DMS53 treated with DMSO at 0.1 percent for 48 hours (cell line): ENCODE data around the gene XAB2.
"Not testable (repeated sequence)": the region's sequence is repeated elsewhere in the genome, so short reads cannot be mapped to it uniquely, and the experiment has no call there.

Experiments used
- DNase-seq: peaks from one replicate; lab custom pipeline; 2025; ENCODE audit not compliant: unreplicated experiment; lab: John Stamatoyannopoulos, UW

The XAB2 gene

DNA sequence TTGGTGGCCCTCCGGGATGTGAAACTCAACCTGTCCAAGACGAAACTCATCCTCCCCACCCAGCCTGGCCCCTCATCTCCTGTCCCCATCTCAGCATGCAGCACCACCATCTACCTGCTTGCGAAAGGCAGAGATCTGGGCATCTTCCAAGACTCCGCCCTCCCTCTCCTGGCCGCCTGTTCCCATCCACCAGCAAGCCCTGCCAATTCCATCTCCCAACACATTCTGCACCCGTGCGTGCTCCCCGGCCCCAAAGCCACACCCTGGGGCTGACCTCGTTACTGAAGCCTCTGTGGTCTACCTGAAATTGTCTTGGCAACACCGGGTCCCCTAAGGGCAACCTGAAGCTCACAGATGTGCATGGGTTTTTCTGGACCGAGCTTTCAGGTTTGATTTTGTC, 46.9 kb downstream of the XAB2 start:
- DNase-seq = no peak

DNA sequence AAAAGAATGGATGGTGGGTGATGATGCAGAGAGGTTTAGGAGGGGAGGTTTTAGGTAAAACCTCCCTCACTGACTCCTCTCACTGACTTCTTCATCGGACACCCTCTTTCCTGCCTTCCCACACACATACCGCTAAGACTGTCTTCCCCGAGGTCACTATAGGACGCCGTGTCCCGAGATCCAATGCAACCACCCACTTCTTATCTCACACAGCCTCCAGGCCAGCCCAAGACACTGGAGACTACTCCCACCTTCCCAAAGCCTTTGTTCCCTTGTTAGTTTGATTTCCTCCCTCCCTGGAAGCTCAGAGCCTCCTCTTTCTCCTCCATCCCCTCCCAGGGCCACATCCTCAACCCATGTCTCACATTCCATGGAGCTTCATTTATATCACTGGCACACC, 50.2 kb downstream of the XAB2 start:
- DNase-seq = no peak

DNA sequence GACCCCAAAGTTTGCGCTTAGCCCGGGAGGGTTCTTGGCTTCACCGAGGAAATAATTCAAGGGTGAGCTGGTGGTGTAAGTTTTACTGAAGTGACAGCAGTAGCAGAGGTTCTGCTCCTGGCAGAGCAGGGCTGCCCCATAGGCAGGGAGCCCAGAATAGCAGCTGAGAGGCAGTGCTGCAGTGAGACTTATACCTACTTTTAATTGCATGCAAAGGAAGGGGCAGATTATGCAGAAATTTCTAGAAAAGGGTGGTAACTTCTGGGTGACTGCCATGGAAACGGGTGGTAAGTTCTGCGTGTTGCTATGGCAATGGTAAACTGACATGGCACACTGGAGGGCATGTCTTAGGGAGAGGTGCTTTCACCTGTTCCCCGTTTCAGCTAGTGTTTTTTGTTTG, 51.2 kb downstream of the XAB2 start:
- no peak for DNase-seq

DNA sequence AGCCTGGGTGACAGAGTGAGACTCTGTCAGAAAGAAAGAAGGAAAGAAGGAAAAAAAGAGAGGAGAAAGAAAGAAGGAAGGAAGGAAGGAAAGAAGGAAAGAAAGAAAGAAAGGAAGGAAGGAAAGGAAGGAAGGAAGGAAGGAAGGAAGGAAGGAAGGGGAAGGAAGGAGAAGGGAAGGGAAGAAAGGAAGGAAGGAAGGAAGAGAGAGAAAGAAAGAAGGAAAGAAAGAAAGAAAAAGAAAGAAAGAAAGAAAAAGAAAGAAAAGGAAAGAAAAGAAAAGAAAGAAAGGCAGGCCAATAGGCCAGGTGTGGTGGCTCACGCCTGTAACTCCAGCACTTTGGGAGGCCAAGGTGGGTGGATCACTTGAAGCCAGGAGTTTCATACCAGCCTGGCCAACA, 51.9 kb downstream of the XAB2 start:
- DNase-seq = not testable (repeated sequence)

DNA sequence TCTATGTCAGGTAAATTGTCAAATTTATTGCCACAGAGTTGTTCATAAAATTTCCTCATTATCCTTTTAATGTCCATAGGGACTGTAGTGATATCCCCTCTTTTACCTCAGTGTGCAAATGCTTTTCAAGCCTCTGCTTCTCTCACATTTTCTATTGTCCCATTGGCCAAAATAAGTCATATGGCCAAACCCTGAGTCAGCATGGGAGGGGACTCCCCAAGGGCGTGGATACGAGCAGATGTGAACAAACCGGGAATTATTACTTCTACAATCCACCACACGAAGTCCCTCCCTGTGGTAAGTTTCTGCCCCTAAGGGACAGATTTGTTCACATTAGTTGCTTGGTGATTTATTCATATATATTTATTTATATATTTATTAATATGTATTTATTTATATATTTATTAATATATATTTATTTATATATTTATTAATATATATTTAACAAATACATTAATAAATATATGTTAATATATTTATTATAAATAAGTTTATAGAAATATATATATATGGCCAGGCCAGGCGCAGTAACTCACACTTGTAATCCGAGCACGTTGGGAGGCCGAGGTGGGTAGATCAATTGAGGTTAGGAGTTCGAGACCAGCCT, 53.8 kb downstream of the XAB2 start:
- no peak for DNase-seq

DNA sequence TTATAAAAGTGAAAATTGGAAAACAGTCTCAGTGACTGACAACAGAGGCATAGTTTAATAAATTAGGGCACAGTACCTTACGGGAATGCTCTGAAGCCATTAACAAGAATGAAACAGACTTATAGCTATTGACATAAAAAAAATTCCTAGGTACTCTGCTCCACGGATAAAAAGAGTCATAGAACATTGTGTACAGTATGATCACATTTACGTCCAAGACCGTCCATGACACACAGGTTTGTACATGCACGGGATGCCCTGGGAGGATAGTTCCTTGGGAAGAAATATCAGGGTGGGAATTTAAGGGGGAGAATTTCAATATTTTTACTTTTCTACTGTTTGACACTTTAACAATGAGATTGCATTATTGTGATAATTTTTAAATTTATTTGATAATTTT, 58.6 kb downstream of the XAB2 start:
- DNase-seq = no peak
